Right lobe of liver (tissue), 6 donors: ENCODE measurements around the gene ACTL7B. TPM values are rescaled to one million over a fixed set of nuclear protein-coding genes. Genes with fewer than 3 reads are reported as not detected.

Source experiments
- ATAC-seq, 4 donors: fragments of 200-7000 bp; cut with Tn5 transposase; one replicate each; pipeline ENCODE4 v1.9.1; 2020; ENCODE audit warnings: mild to moderate bottlenecking in 4 of 4, moderate library complexity in 4 of 4
- DNase-seq, 3 donors: peaks; one replicate each; pipeline ENCODE4 v3.0.0-alpha.2; 2020
- H3K27ac ChIP-seq, 3 donors: fragments of 200-600 bp; one replicate each; pipeline ENCODE4 v1.8.0; 2022
- H3K27me3 ChIP-seq, 2 donors: fragments of 200-600 bp; one replicate each; pipeline ENCODE4 v1.8.0; 2022
- H3K36me3 ChIP-seq, 4 donors: fragments of 200-600 bp; sonication (generic) in 1 of 4; one replicate each; pipeline versions ENCODE4 v1.5.1 to v1.8.0; 2017 to 2022; ENCODE audit warnings: control low read depth in 1 of 4
- H3K4me1 ChIP-seq, 4 donors: fragments of 200-600 bp; sonication (generic) in 1 of 4; one replicate each; pipeline versions ENCODE4 v1.5.1 to v1.8.0; 2017 to 2022; ENCODE audit warnings: control low read depth in 1 of 4
- H3K4me3 ChIP-seq, 3 donors: fragments of 200-600 bp; one replicate each; pipeline ENCODE4 v1.8.0; 2022
- H3K9me3 ChIP-seq, 4 donors: fragments of 200-600 bp; sonication (generic) in 1 of 4; one replicate each; pipeline versions ENCODE4 v1.5.1 to v1.8.0; 2017 to 2022; ENCODE audit warnings: control low read depth in 1 of 4
- POLR2A ChIP-seq: fragments of 450-650 bp; IDR thresholded peaks from one replicate; pipeline ENCODE4 v1.6.1; 2017; ENCODE audit warnings: antibody characterized with exemption, mild to moderate bottlenecking
- WGBS: methylation state at CpG from one replicate; pipeline ENCODE4 v1.1.6; 2018; ENCODE audit warnings: low coverage, low lambda C conversion rate; ENCODE audit not compliant: insufficient coverage; ENCODE audit errors: missing lambda C conversion rate; 5-methylcytosine and 5-hydroxymethylcytosine counted together
- intact Hi-C, 2 donors: fragments of 100-400 bp; cut with DNase I; formaldehyde crosslinking; loops; one replicate each; pipeline versions ENCODE4 v1.11.2 to v1.14.1; 2022
- total RNA-seq, 6 experiments: library from RNA; depleted of rRNA in 2 of 6; stranded (reverse); fragments of >200 nt in 2 of 6; fragmentation: NEBNext Ultra II Directional in 3 of 6; extraction: Animal tissue kit (Norgen Biotek cat#: 25700) in 3 of 6; gene quantifications; one replicate each; pipeline versions ENCODE4 v1.1.0 to v1.2.4, GENCODE V29; 2016 to 2023
- TF ChIP-seq, protein P1 (sequence below), 4 donors: fragments of 200-600 bp in 3 of 4; fragments of 450-650 bp in 1 of 4; IDR thresholded peaks; one replicate each; pipeline versions ENCODE4 v1.5.1 to v1.8.0; 2016 to 2022; ENCODE audit warnings: antibody characterized with exemption in 4 of 4, mild to moderate bottlenecking in 2 of 4
- donor health status: DM: no; HTN: yes; CAD: no.
- donor health status: DM: no; HTN: no; CAD: no.
- donor health status: DM: no; HTN: no; CAD: no.
- donor health status: DM: no; HTN: yes; CAD: no.
- donor health status: DM: no; HTN: yes; CAD: no.

ACTL7B gene
- total RNA-seq, 6 experiments from 2014 or later, result not detected

DNA sequence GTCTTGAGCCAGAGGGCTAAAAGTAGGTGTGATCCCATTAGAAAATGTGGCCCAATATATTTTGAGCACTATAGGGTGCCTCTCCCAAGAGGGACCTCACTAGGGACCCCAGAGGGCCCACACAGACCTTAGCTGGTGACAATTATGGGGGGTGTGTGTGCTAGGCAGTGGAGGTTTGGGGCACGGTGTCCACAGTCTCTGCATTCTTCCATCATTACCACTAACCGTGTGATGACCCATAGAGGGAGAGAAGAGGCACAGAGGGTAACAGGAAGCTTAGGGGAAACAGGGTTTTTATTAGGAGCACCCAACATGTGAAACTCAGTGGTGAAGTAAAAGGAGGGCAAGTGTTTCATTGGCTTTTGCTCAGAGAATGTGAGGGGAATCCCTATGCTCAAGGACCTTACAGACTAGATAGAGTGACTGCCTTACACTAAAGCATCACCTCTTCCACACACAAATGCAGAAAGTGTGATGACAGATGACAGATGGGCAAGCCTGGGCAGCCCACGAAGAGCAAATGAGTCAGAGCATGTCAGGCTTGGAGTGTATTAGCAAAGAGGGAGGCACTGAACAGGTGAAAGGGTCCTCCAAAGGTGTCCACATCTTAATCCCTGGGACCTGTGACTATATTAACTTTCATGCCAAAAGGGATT, 3.8 kb upstream of the ACTL7B start:
- Histone ChIP-seq H3K9me3 (no peaks in the 10 kb centered on the region), H3K27me3 (no peaks in the 10 kb centered on the region), H3K4me3 (no peak overlapping the region), H3K4me1 (no peaks in the 10 kb centered on the region), H3K36me3 (no peaks in the 10 kb centered on the region), H3K27ac (no peak overlapping the region)
- DNase-seq, result no peak
- WGBS, result 74% methylated on average over 3 of the region's 3 CpGs
- no peak for ATAC-seq
- intact Hi-C loops, result no loop called here
- TF ChIP-seq, protein P1, sequence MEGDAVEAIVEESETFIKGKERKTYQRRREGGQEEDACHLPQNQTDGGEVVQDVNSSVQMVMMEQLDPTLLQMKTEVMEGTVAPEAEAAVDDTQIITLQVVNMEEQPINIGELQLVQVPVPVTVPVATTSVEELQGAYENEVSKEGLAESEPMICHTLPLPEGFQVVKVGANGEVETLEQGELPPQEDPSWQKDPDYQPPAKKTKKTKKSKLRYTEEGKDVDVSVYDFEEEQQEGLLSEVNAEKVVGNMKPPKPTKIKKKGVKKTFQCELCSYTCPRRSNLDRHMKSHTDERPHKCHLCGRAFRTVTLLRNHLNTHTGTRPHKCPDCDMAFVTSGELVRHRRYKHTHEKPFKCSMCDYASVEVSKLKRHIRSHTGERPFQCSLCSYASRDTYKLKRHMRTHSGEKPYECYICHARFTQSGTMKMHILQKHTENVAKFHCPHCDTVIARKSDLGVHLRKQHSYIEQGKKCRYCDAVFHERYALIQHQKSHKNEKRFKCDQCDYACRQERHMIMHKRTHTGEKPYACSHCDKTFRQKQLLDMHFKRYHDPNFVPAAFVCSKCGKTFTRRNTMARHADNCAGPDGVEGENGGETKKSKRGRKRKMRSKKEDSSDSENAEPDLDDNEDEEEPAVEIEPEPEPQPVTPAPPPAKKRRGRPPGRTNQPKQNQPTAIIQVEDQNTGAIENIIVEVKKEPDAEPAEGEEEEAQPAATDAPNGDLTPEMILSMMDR (IDR thresholded peaks at IDR 0.05), result no peak
- no peak for TF ChIP-seq POLR2A

DNA sequence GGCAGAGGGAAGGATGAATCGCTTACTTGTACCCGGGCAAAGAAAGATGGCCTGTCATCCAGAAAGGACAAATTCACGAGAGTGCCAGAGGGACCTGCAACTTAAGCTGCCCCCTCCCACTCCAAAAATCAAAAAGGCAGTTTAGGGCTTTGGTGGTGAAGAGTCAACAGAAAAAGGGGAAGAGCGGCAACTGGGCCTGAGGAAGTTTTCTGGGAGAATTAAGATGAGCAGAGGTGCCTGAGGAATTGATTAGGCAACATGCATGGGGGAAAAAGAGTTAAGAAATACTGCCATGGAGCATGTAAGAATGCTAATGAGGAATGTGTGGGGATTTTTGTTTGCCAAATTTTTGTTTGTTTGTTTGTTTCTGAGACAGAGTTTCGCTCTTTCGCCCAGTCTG, 1.8 kb upstream of the ACTL7B start:
- Histone ChIP-seq H3K4me1 (no peaks in the 10 kb centered on the region), H3K36me3 (no peaks in the 10 kb centered on the region), H3K27ac (no peak overlapping the region), H3K9me3 (no peaks in the 10 kb centered on the region), H3K27me3 (no peaks in the 10 kb centered on the region), H3K4me3 (no peak overlapping the region)
- intact Hi-C loops, result no loop called here
- TF ChIP-seq, protein P1 (IDR thresholded peaks at IDR 0.05), result no peak
- no peak for TF ChIP-seq POLR2A
- WGBS, result 86% methylated on average over 6 of the region's 6 CpGs
- DNase-seq, result no peak
- ATAC-seq, result no peak

GRCh38 chr9:108855529-108855886, 278 bp downstream of the ACTL7B start:
- H3K36me3 ChIP-seq, result no peaks in the 10 kb centered on the region
- peaks cover 0 to 7% (median 0%) of the 10 kb centered on the region in 4 donors for H3K4me1 ChIP-seq
- intact Hi-C loops, result no loop called here
- no peak for DNase-seq
- no peak overlapping the region for H3K4me3 ChIP-seq
- WGBS, result no CpG with 5 or more reads among the region's 25 CpGs
- no peak overlapping the region for H3K27ac ChIP-seq
- ATAC-seq, result no peak
- no peaks in the 10 kb centered on the region for H3K9me3 ChIP-seq
- TF ChIP-seq, protein P1 (IDR thresholded peaks at IDR 0.05), result no peak
- TF ChIP-seq POLR2A, result no peak
- H3K27me3 ChIP-seq, result no peaks in the 10 kb centered on the region

GRCh38 chr9:108854641-108855528, 901 bp downstream of the ACTL7B start:
- Histone ChIP-seq H3K27ac (no peak overlapping the region), H3K4me3 (no peak overlapping the region), H3K27me3 (no peaks in the 10 kb centered on the region), H3K9me3 (no peaks in the 10 kb centered on the region), H3K36me3 (no peaks in the 10 kb centered on the region), H3K4me1 (peaks cover 0 to 7% (median 0%) of the 10 kb centered on the region in 4 donors)
- ATAC-seq (no peak), DNase-seq (no peak)
- TF ChIP-seq, protein P1 (IDR thresholded peaks at IDR 0.05), result no peak
- TF ChIP-seq POLR2A, result no peak
- intact Hi-C loops, result no loop called here
- 90% methylated on average over 2 of the region's 59 CpGs for WGBS
